ENCODE data around the gene SPAG17.

The SPAG17 gene

GRCh38 chr1:118047650-118048224 is 137.3 kb downstream of the SPAG17 start:
- no peak for DNase-seq

GRCh38 chr1:118047006-118047649 is 137.9 kb downstream of the SPAG17 start:
- no peak for DNase-seq

GRCh38 chr1:118043624-118044023 is 141.4 kb downstream of the SPAG17 start:
- no peak for DNase-seq

GRCh38 chr1:118042501-118042900 is 142.5 kb downstream of the SPAG17 start:
- no peak for DNase-seq

- DNase-seq, result no peak
Observed at GRCh38 chr1:118039170-118039569, 145.9 kb downstream of the SPAG17 start.

GRCh38 chr1:118032883-118033282 is 152.1 kb downstream of the SPAG17 start:
- no peak for DNase-seq

GRCh38 chr1:118028267-118028666 is 156.8 kb downstream of the SPAG17 start:
- no peak for DNase-seq

- no peak for DNase-seq
Observed at GRCh38 chr1:118023199-118023598, 161.8 kb downstream of the SPAG17 start.

- DNase-seq, result no peak
Observed at GRCh38 chr1:118021668-118022067, 163.4 kb downstream of the SPAG17 start.

- DNase-seq, result no peak
Observed at GRCh38 chr1:118018060-118018459, 167.0 kb downstream of the SPAG17 start.

- DNase-seq, result no peak
Observed at GRCh38 chr1:118013938-118014337, 171.1 kb downstream of the SPAG17 start.

GRCh38 chr1:118013336-118013735 is 171.7 kb downstream of the SPAG17 start:
- DNase-seq, result no peak

GRCh38 chr1:118012515-118013124 is 172.4 kb downstream of the SPAG17 start:
- DNase-seq, result no peak

GRCh38 chr1:118008011-118008410 is 177.0 kb downstream of the SPAG17 start:
- no peak for DNase-seq

GRCh38 chr1:118007391-118007790 is 177.6 kb downstream of the SPAG17 start:
- no peak for DNase-seq

- DNase-seq, result no peak
Observed at GRCh38 chr1:118004312-118004711, 180.7 kb downstream of the SPAG17 start.

GRCh38 chr1:117985973-117986372 is 199.1 kb downstream of the SPAG17 start:
- no peak for DNase-seq

GRCh38 chr1:117985239-117985638 is 199.8 kb downstream of the SPAG17 start:
- DNase-seq, result no peak

- no peak for DNase-seq
Observed at GRCh38 chr1:117981455-117982192, 203.4 kb downstream of the SPAG17 start.

- no peak for DNase-seq
Observed at GRCh38 chr1:117976381-117976780, 208.6 kb downstream of the SPAG17 start.

GRCh38 chr1:117971777-117972176 is 213.3 kb downstream of the SPAG17 start:
- no peak for DNase-seq

- no peak for DNase-seq
Observed at GRCh38 chr1:117970252-117970651, 214.8 kb downstream of the SPAG17 start.

- DNase-seq, result no peak
Observed at GRCh38 chr1:117967881-117968280, 217.1 kb downstream of the SPAG17 start.

- DNase-seq, result no peak
Observed at GRCh38 chr1:117967477-117967876, 217.6 kb downstream of the SPAG17 start.
